GOT3 (cell line): ENCODE measurements around the gene OR1E1.
"Not testable (repeated sequence)": the region's sequence is repeated elsewhere in the genome, so short reads cannot be mapped to it uniquely, and the experiment has no call there.

Experiments
- DNase-seq: peaks from one replicate; lab custom pipeline; 2025; ENCODE audit warnings: mixed read lengths; lab: John Stamatoyannopoulos, UW

Gene OR1E1

GRCh38 chr17:3398310-3398709 lies at the start of gene OR1E1:
Gene OR1E1 (minus strand): TSS chr17:3398410. CDS start chr17:3398410, 0 bp downstream.
- DNase-seq, result no peak

- DNase-seq, result no peak
Observed at GRCh38 chr17:3447625-3448024, 49.4 kb upstream of the OR1E1 start.

- DNase-seq, result no peak
Observed at GRCh38 chr17:3440451-3440850, 42.2 kb upstream of the OR1E1 start.

GRCh38 chr17:3438368-3438767 lies 40.2 kb upstream of the OR1E1 start:
- no peak for DNase-seq

- no peak for DNase-seq
Observed at GRCh38 chr17:3433741-3434140, 35.5 kb upstream of the OR1E1 start, which contains the start of gene OR1E2. Gene OR1E2 (minus strand): TSS chr17:3433841. CDS start chr17:3433841, 0 bp downstream.

- not testable (repeated sequence) for DNase-seq
Observed at GRCh38 chr17:3433215-3433614, 35.0 kb upstream of the OR1E1 start.

- no peak for DNase-seq
Observed at GRCh38 chr17:3418222-3418621, 20.0 kb upstream of the OR1E1 start.

GRCh38 chr17:3415610-3416009 lies 17.4 kb upstream of the OR1E1 start:
- DNase-seq, result no peak

GRCh38 chr17:3412216-3412615 lies 14.0 kb upstream of the OR1E1 start:
- not testable (repeated sequence) for DNase-seq

GRCh38 chr17:3411070-3411469 lies 12.9 kb upstream of the OR1E1 start, which contains the start of gene OR3A3:
Gene OR3A3 (plus strand): TSS chr17:3411370.
- DNase-seq, result no peak

- DNase-seq, result not testable (repeated sequence)
Observed at GRCh38 chr17:3403856-3404255, 5.6 kb upstream of the OR1E1 start.

- no peak for DNase-seq
Observed at GRCh38 chr17:3401786-3402185, 3.6 kb upstream of the OR1E1 start.

GRCh38 chr17:3400055-3400454 lies 1.8 kb upstream of the OR1E1 start:
- no peak for DNase-seq

GRCh38 chr17:3397801-3398200 lies 409 bp downstream of the OR1E1 start:
- not testable (repeated sequence) for DNase-seq

GRCh38 chr17:3389791-3390190 lies 8.4 kb downstream of the OR1E1 start:
- no peak for DNase-seq

GRCh38 chr17:3385869-3386816 lies 12.1 kb downstream of the OR1E1 start, which contains the start of gene OR3A2:
Gene OR3A2 (minus strand): TSS chr17:3386308.
- no peak for DNase-seq

GRCh38 chr17:3381957-3382356 lies 16.3 kb downstream of the OR1E1 start:
- no peak for DNase-seq

GRCh38 chr17:3378321-3378720 lies 19.9 kb downstream of the OR1E1 start:
- no peak for DNase-seq

GRCh38 chr17:3371167-3371566 lies 27.0 kb downstream of the OR1E1 start:
- not testable (repeated sequence) for DNase-seq
